Adipocyte (in vitro differentiated cells): ENCODE data around the gene SIPA1L3.
A peak's percentile ranks its signal among the peaks of the same experiment; 100 is the strongest.

ENCODE experiments used
- DNase-seq: peaks from one replicate; pipeline ENCODE4 v3.0.0-alpha.2; 2015; ENCODE audit warnings: low read depth
- H3K27me3 ChIP-seq: replicated peaks from 2 replicates; pipeline ENCODE4 v1.7.0; 2013; ENCODE audit warnings: mild to moderate bottlenecking, low read length, moderate library complexity; ENCODE audit not compliant: control insufficient read depth, insufficient read depth
- H3K36me3 ChIP-seq: 2 replicates; pipeline ENCODE4 v1.7.0; 2013; ENCODE audit warnings: low read length, mild to moderate bottlenecking, moderate library complexity; ENCODE audit not compliant: control insufficient read depth, insufficient read depth, severe bottlenecking
- H3K4me1 ChIP-seq: 2 replicates; pipeline ENCODE4 v1.7.0; 2013; ENCODE audit warnings: mild to moderate bottlenecking, low read length, moderate library complexity; ENCODE audit not compliant: control insufficient read depth, insufficient read depth
- H3K4me3 ChIP-seq: 2 replicates; pipeline ENCODE4 v1.7.0; 2013; ENCODE audit warnings: mild to moderate bottlenecking, low read length, moderate library complexity
- H3K9ac ChIP-seq: 2 replicates; pipeline ENCODE4 v1.7.0; 2013; ENCODE audit warnings: mild to moderate bottlenecking, low read length, moderate library complexity
- H3K9me3 ChIP-seq: 2 replicates; pipeline ENCODE4 v1.7.0; 2013; ENCODE audit warnings: mild to moderate bottlenecking, low read length, moderate library complexity; ENCODE audit not compliant: control insufficient read depth

The SIPA1L3 gene

DNA sequence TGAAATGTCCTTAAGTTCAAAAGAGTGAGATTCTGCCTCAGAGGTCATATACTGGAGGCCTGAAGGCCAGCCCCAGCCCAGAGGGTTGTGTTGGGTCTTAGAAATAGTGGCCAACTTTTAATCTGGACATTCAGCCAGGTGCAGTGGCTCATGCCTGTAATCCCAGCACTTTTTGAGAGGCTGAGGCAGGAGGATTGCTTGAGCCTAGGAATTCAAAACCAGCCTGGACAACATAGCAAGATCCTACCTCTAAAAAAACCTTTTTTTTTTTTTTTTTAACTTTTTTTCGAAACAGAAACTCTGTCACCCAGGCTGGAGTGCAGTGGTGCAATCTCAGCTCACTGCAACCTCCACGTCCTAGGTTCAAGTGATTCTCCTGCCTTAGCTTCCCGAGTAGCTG lies 301.6 kb downstream of the SIPA1L3 start:
- Histone ChIP-seq H3K9me3 (no peaks in the 10 kb centered on the region), H3K9ac (no peak overlapping the region), H3K36me3 (no peaks in the 10 kb centered on the region), H3K27me3 (peaks cover 4% of the 10 kb centered on the region), H3K4me1 (peaks cover 8% of the 10 kb centered on the region), H3K4me3 (no peak overlapping the region)
- no peak for DNase-seq

GRCh38 chr19:38209152-38209551 lies 302.1 kb downstream of the SIPA1L3 start:
- H3K4me1 ChIP-seq: peaks cover 8% of the 10 kb centered on the region
- H3K9ac ChIP-seq: peak overlapping the region; percentile 25
- H3K27me3 ChIP-seq: peaks cover 4% of the 10 kb centered on the region
- H3K9me3 ChIP-seq: no peaks in the 10 kb centered on the region
- peak overlapping the region; percentile 52 for H3K4me3 ChIP-seq
- no peaks in the 10 kb centered on the region for H3K36me3 ChIP-seq
- no peak for DNase-seq

- Histone ChIP-seq H3K9me3 (no peaks in the 10 kb centered on the region), H3K9ac (peak overlapping the region; percentile 25), H3K4me1 (peaks cover 8% of the 10 kb centered on the region), H3K27me3 (peaks cover 4% of the 10 kb centered on the region), H3K36me3 (no peaks in the 10 kb centered on the region), H3K4me3 (peak overlapping the region; percentile 52)
- DNase-seq: peak; percentile 68
Observed at GRCh38 chr19:38209671-38210457, 302.9 kb downstream of the SIPA1L3 start.

DNA sequence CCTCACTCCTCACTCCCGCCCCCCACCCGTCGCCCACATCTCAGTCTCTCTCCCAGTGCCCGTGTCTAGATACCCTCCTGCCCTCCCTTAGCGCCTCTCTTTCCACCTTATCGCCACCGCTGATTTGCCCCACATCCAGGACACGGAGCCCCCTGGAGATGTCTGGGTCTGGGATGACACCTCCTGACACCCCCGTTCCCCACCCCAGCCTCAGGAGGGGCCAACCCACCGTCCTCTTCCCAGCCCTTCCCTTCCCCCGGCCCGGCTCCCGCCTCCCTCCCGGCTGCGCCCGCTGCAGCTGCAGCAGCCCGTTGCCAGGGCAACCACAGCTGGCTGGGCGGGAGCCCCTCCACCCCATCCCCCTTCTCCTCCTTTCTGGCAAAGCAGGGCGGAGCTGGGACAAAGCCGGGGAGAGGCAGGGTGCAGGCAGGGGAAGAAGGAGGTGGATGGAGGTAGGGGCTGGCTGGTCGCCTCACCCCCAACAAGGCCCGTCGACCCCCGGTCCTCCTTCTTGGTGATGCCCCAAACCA lies 303.5 kb downstream of the SIPA1L3 start:
- no peak for DNase-seq
- Histone ChIP-seq H3K27me3 (peaks cover 4% of the 10 kb centered on the region), H3K4me1 (peaks cover 8% of the 10 kb centered on the region), H3K9ac (no peak overlapping the region), H3K4me3 (no peak overlapping the region), H3K9me3 (no peaks in the 10 kb centered on the region), H3K36me3 (no peaks in the 10 kb centered on the region)

DNA sequence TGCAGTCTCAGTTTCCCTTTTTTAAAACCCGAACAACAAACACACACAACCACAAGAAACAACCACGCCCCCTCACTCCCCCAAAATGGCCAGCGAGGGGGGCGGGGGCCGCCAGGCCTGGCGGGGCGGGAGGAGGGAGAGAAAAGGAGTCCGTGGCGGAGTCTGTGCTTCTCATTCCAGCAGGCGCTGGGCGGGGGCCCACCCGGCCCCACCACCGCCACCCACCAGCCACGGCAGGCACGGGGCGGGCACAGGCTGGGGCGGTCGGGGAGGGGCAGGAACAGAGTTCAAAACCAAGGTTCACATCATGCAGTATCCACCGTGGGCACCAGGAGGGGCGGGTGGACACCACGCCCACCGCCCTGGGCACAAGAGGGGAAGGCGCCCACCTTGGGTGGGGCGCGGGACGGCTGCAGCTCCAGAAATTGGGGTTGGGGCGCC lies 304.2 kb downstream of the SIPA1L3 start:
- no peak for DNase-seq
- peaks cover 8% of the 10 kb centered on the region for H3K4me1 ChIP-seq
- H3K27me3 ChIP-seq: peaks cover 4% of the 10 kb centered on the region
- no peaks in the 10 kb centered on the region for H3K9me3 ChIP-seq
- H3K9ac ChIP-seq: no peak overlapping the region
- no peaks in the 10 kb centered on the region for H3K36me3 ChIP-seq
- H3K4me3 ChIP-seq: no peak overlapping the region

GRCh38 chr19:38211766-38212165 lies 304.8 kb downstream of the SIPA1L3 start:
- Histone ChIP-seq H3K4me3 (no peak overlapping the region), H3K4me1 (peaks cover 8% of the 10 kb centered on the region), H3K9me3 (no peaks in the 10 kb centered on the region), H3K9ac (no peak overlapping the region), H3K36me3 (no peaks in the 10 kb centered on the region), H3K27me3 (peaks cover 4% of the 10 kb centered on the region)
- no peak for DNase-seq

GRCh38 chr19:38213469-38213868 lies 306.5 kb downstream of the SIPA1L3 start:
- H3K4me1 ChIP-seq: peaks cover 8% of the 10 kb centered on the region
- no peaks in the 10 kb centered on the region for H3K36me3 ChIP-seq
- H3K4me3 ChIP-seq: no peak overlapping the region
- no peak for DNase-seq
- no peak overlapping the region for H3K9ac ChIP-seq
- H3K27me3 ChIP-seq: peaks cover 4% of the 10 kb centered on the region
- no peaks in the 10 kb centered on the region for H3K9me3 ChIP-seq

- peaks cover 4% of the 10 kb centered on the region for H3K27me3 ChIP-seq
- H3K36me3 ChIP-seq: no peaks in the 10 kb centered on the region
- no peaks in the 10 kb centered on the region for H3K9me3 ChIP-seq
- H3K4me3 ChIP-seq: no peak overlapping the region
- no peak for DNase-seq
- H3K9ac ChIP-seq: no peak overlapping the region
- peaks cover 8% of the 10 kb centered on the region for H3K4me1 ChIP-seq
Observed at GRCh38 chr19:38213911-38214625, 307.1 kb downstream of the SIPA1L3 start.

DNA sequence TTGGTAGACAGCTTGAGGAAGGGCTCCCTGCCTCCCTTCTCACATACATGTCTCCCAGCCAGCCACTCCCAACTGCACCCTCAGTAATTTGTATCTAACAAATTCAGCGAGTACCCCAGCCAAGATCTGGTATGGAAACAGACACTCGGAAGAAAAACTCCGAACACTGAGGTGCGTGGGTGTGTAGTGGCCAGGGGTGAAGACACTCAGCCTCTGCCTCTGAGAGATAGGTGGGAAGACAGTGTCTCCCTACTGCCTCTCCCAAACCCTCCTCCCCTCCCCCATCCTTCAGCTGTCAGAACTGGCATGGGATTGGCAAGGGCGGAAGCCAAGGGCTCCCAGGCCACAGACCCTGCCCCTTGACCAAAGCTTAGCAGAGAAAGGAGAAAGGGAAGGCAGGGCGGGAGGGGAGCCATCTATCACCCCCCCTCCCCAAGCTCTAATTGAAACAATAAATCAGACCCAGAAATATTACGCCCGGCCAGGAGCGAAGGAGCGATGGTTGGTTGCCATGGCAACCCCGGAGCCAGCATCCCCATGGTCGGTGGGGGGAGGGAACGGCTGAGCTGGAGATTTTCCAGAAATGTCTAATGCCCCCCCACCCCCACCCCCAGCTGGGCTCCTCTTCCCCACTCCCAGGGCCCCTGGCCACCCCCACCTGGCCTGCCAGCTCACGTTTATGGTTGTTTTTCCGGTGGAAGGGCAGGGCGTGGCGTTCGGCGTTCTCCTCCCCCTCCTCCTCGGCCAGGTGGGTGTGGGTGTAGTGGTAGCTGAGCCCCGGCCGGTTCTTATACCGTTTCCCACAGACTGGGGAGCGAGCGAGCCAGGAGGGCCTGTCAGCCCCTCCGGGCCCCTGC lies 310.0 kb downstream of the SIPA1L3 start:
- DNase-seq: no peak
- no peaks in the 10 kb centered on the region for H3K36me3 ChIP-seq
- H3K9me3 ChIP-seq: no peaks in the 10 kb centered on the region
- no peaks in the 10 kb centered on the region for H3K4me1 ChIP-seq
- H3K9ac ChIP-seq: no peak overlapping the region
- H3K4me3 ChIP-seq: no peak overlapping the region
- no peaks in the 10 kb centered on the region for H3K27me3 ChIP-seq

GRCh38 chr19:38218204-38218603 lies 311.2 kb downstream of the SIPA1L3 start:
- Histone ChIP-seq H3K27me3 (no peaks in the 10 kb centered on the region), H3K36me3 (no peaks in the 10 kb centered on the region), H3K9ac (no peak overlapping the region), H3K4me1 (no peaks in the 10 kb centered on the region), H3K4me3 (no peak overlapping the region), H3K9me3 (no peaks in the 10 kb centered on the region)
- no peak for DNase-seq

DNA sequence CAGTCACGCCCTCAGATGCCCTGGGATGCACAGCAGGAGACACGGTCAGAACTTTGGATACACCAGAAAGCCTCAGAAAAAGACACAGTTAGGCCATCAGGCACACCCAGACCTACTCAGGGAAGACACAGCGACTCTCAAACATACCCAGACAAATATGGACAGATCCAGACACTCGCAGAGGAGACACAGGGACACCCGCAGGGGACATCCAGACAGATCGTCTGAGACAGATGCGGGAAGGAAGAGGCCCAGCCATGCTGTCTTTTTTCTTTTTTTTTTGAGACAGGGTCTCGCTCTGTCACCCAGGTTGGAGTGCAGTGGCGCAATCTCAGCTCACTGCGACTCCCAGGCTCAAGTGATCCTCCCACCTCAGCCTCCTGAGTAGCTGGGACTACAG lies 312.2 kb downstream of the SIPA1L3 start:
- no peak for DNase-seq
- H3K36me3 ChIP-seq: no peaks in the 10 kb centered on the region
- no peak overlapping the region for H3K4me3 ChIP-seq
- no peaks in the 10 kb centered on the region for H3K27me3 ChIP-seq
- no peak overlapping the region for H3K9ac ChIP-seq
- H3K9me3 ChIP-seq: no peaks in the 10 kb centered on the region
- H3K4me1 ChIP-seq: peaks cover 3% of the 10 kb centered on the region
